Panc1 (cell line): ENCODE data around the gene RPL10A. TPM values are rescaled to one million over a fixed set of nuclear protein-coding genes. Genes with fewer than 3 reads are reported as not detected.

ENCODE experiments used
- ATAC-seq: fragments of 200-7000 bp; cut with Tn5 transposase; 2 replicates; pipeline ENCODE4 v1.9.1; 2020; ENCODE audit warnings: mild to moderate bottlenecking, moderate library complexity
- BruUV-seq: library from RNA; stranded (reverse); fragments of 400-500 nt; replicated peaks from 2 replicates; lab custom pipeline; 2021; lab: Mats Ljungman, UMichigan
- CTCF ChIA-PET: fragments of 300-600 bp; sonication (Branson Sonifier 250); formaldehyde crosslinking; loops from one replicate; lab custom pipeline; 2022; ENCODE audit warnings: antibody characterized with exemption; lab: Charles Lee
- POLR2A ChIA-PET: fragments of 300-600 bp; sonication (Branson Sonifier 250); formaldehyde crosslinking; loops from one replicate; lab custom pipeline; 2022; ENCODE audit warnings: antibody characterized with exemption; lab: Charles Lee
- DNase-seq: peaks from one replicate; pipeline ENCODE4 v3.0.0-alpha.2; 2010; ENCODE audit warnings: low read depth, low spot score
- H3K27ac ChIP-seq: 2 replicates; pipeline ENCODE4 v1.5.1; 2011; ENCODE audit warnings: mild to moderate bottlenecking, low read length, inconsistent platforms
- H3K27me3 ChIP-seq: fragments of 200-500 bp; sonication (Bioruptor generic); 2 replicates; pipeline ENCODE4 v1.6.0; 2014; ENCODE audit warnings: low read length, inconsistent platforms; ENCODE audit not compliant: control insufficient read depth, insufficient read depth
- H3K36me3 ChIP-seq: fragments of 200-500 bp; sonication (Bioruptor generic); 2 replicates; pipeline ENCODE4 v1.5.1; 2014; ENCODE audit warnings: inconsistent platforms, mild to moderate bottlenecking, low read length, moderate library complexity; ENCODE audit not compliant: control insufficient read depth, insufficient read depth
- H3K4me1 ChIP-seq: 2 replicates; pipeline ENCODE4 v1.5.1; 2011; ENCODE audit warnings: inconsistent platforms, mild to moderate bottlenecking, low read length, moderate library complexity; ENCODE audit not compliant: control insufficient read depth, insufficient read depth
- H3K4me3 ChIP-seq, 2 experiments: 2 replicates each; pipeline ENCODE4 v1.5.1; 2011 to 2012; ENCODE audit warnings: low read depth in 2 of 2, low read length in 2 of 2, mild to moderate bottlenecking in 2 of 2, inconsistent platforms in 1 of 2, moderate library complexity in 1 of 2
- H3K9me3 ChIP-seq: fragments of 200-500 bp; sonication (Bioruptor generic); 2 replicates; pipeline ENCODE4 v1.5.1; 2014; ENCODE audit warnings: low read depth, mild to moderate bottlenecking, inconsistent platforms, low read length, moderate library complexity; ENCODE audit not compliant: control insufficient read depth, insufficient read depth
- CTCF ChIP-seq: fragments of 450-650 bp; IDR thresholded peaks from 2 replicates; pipeline ENCODE4 v1.5.1; 2017; ENCODE audit warnings: mild to moderate bottlenecking
- POLR2AphosphoS5 ChIP-seq: IDR thresholded peaks from 2 replicates; pipeline ENCODE4 v1.6.1; 2012; ENCODE audit warnings: mild to moderate bottlenecking, low read depth, low read length, moderate library complexity
- REST ChIP-seq, 2 experiments: IDR thresholded peaks; 2 replicates each; pipeline ENCODE4 v1.6.1; 2011 to 2012; ENCODE audit warnings: low read depth in 2 of 2, control low read depth in 1 of 2, low read length in 1 of 2, mild to moderate bottlenecking in 1 of 2, moderate library complexity in 1 of 2; ENCODE audit not compliant: insufficient read depth in 1 of 2
- SIN3A ChIP-seq: IDR thresholded peaks from 2 replicates; pipeline ENCODE4 v1.6.1; 2012; ENCODE audit warnings: low read depth, mild to moderate bottlenecking, low read length, moderate library complexity, borderline replicate concordance; ENCODE audit not compliant: insufficient read depth
- TCF7L2 ChIP-seq: IDR thresholded peaks from 2 replicates; pipeline ENCODE4 v1.6.1; 2011; ENCODE audit warnings: mild to moderate bottlenecking, low read depth, low read length, inconsistent platforms
- in situ Hi-C: cut with HindIII; loops from 2 replicates; pipeline ENCODE4 v1.10.0; 2016; ENCODE audit warnings: low sequenced_read_pairs, low pct_unique_long_range_greater_than_20kb
- intact Hi-C: fragments of 100-400 bp; cut with micrococcal nuclease; formaldehyde crosslinking; loops from one replicate; pipeline ENCODE4 v1.10.0; 2022; ENCODE audit not compliant: unreplicated experiment
- total RNA-seq: library from RNA; stranded (reverse); gene quantifications from one replicate; pipeline ENCODE4 v1.2.1, GENCODE V29; 2021; ENCODE audit not compliant: unreplicated experiment

RPL10A gene
- total RNA-seq, 1 experiment from 2014 or later, result 732 TPM

GRCh38 chr6:35501784-35502183 lies 33.6 kb downstream of the RPL10A start:
- H3K27me3 ChIP-seq, result no peaks in the 10 kb centered on the region
- no peak overlapping the region for H3K4me3 ChIP-seq
- H3K9me3 ChIP-seq, result no peaks in the 10 kb centered on the region
- no peaks in the 10 kb centered on the region for H3K36me3 ChIP-seq
- intact Hi-C loops (no loop called here), in situ Hi-C loops (no loop called here)
- TF ChIP-seq REST (IDR thresholded peaks at IDR 0.05; ENCODE audit: insufficient read depth in 1 of 2, low read depth in 2 of 2, low read length in 1 of 2) (no peak), CTCF (no peak)
- POLR2A ChIA-PET, result no interaction called here
- no peak for ATAC-seq
- CTCF ChIA-PET, result no interaction called here
- H3K27ac ChIP-seq, result no peak overlapping the region
- BruUV-seq, result no TSS peak
- no peaks in the 10 kb centered on the region; the same call in 1 of the 2 replicates for H3K4me1 ChIP-seq
- no peak for DNase-seq

- no peak for DNase-seq
- CTCF ChIA-PET, result no interaction called here
Measured at GRCh38 chr6:35503534-35503933, 35.3 kb downstream of the RPL10A start.

More at GRCh38 chr6:35503534-35503933, 35.3 kb downstream of the RPL10A start:
- H3K27ac ChIP-seq, result no peak overlapping the region
- H3K36me3 ChIP-seq, result no peaks in the 10 kb centered on the region
- POLR2A ChIA-PET, result no interaction called here
- intact Hi-C loops, result no loop called here
- no peak for ATAC-seq
- H3K4me3 ChIP-seq, result no peak overlapping the region
- H3K27me3 ChIP-seq, result no peaks in the 10 kb centered on the region
- no peak for TF ChIP-seq REST (IDR thresholded peaks at IDR 0.05; ENCODE audit: insufficient read depth in 1 of 2, low read depth in 2 of 2, low read length in 1 of 2)
- TF ChIP-seq CTCF, result no peak
- TF ChIP-seq SIN3A, result no peak
- no peak for TF ChIP-seq POLR2AphosphoS5
- TF ChIP-seq TCF7L2, result no peak
- in situ Hi-C loops, result no loop called here
- H3K4me1 ChIP-seq, result no peaks in the 10 kb centered on the region
- BruUV-seq, result no TSS peak
- no peaks in the 10 kb centered on the region for H3K9me3 ChIP-seq
